SKM-1 (cell line): ENCODE measurements around the gene RAB44.
"Not testable (repeated sequence)": the region's sequence is repeated elsewhere in the genome, so short reads cannot be mapped to it uniquely, and the experiment has no call there.

Experiments used
- DNase-seq: peaks from one replicate; lab custom pipeline; 2025; ENCODE audit not compliant: unreplicated experiment; lab: John Stamatoyannopoulos, UW

RAB44 gene

GRCh38 chr6:36704961-36705577 is 7.4 kb downstream of the RAB44 start:
- DNase-seq, result not testable (repeated sequence)

DNA sequence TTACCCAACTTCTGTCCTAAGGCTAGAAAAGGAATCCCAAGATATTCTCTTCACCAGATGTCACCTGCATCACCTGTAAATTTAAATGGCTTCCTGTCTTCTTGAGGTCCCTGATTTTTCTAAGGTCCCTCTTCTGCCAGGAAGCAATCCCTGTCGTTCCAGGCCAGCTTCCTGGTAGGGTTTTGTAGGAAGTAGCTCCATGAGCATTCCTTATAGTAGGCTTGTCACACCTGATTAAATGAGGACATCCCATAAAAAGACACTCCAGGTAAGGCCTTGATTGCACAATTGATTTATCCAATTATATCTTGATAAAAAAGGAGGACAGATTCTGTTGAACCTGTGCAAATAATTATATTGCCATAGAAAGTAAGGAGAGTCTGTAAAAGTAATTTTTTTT is 8.7 kb downstream of the RAB44 start:
- no peak for DNase-seq

DNA sequence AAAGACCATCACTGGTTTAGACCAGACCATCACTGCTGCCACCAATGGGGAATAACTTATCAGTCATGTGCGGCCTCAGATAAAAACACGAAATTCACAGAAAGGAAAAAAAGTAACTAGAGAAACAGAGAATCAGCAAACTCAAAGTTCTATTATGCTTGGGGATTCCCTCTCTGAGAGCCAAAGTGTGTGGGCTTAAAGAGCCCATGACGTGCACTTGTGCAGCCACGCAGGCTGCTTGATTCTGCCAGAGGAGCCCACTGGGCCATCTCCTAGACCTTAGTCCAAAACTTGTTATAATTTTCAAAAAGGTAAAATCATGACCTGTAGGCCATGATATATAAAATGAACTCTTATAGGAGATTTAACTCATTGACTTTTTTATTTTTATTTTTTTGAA is 15.2 kb downstream of the RAB44 start:
- no peak for DNase-seq

- DNase-seq, result no peak
These were observed 16.2 kb downstream of the RAB44 start for GRCh38 chr6:36713846-36714245.

- no peak for DNase-seq
These were observed 16.9 kb downstream of the RAB44 start for GRCh38 chr6:36714511-36714910.

- no peak for DNase-seq
These were observed 17.8 kb downstream of the RAB44 start for GRCh38 chr6:36715469-36715868.

DNA sequence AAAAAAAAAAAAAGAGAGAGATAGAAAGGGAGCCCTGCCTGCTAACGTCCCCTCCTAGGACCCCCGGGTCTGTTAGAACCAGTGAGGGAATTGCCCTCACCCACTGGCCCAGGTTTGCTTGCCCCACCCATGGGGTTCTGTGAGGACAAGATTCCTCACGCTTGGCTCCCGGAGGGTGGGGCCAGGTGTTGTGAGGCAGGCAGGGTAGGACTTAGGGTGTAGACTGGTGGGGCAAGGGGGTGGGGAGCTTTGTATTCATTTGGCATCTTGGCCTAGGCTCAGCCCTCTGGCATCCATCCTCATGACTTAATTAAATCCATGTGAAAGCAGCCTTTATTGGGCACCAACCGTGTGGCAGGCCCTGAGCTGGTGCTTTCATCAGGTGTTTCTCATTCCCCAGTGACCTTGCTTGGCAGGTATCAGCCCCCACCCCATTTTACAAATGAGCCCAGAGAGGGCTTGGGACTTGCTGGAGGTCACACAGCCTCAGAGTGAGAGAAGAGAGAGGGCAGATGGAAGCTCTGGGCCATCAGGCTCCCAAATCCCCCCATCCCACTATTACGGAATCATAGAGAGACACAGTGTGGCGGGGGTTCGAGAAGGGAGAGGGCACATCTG is 19.0 kb downstream of the RAB44 start:
- DNase-seq, result no peak

DNA sequence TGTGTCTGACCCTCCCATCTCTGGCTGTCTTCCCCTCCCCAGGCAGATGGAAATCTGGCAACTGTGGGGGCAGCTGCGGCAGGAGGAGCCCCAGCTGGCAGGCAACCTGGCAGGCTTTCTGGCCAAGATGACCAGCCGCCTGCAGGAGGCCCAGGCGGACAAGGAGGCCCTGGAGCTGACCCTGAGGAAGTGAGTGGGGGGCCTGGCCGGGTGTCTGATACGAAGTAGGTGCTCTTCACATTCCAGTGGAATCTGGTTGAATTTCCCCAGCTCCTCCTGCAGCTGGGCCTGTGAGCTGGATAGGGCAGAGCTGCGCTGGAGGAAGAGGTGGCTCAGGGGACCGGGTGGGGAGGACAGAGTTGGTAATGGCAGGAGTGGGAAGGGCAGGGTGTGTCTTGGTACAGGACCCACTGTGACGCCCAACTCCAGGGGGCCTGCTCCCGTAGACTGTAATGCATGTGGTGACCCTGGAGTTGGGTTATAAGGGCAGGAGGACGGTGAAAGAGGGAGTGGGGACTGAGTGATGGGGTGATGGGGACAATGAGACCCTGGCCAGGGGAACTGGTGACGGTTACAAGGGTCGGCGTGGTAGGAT is 19.7 kb downstream of the RAB44 start:
- no peak for DNase-seq

DNA sequence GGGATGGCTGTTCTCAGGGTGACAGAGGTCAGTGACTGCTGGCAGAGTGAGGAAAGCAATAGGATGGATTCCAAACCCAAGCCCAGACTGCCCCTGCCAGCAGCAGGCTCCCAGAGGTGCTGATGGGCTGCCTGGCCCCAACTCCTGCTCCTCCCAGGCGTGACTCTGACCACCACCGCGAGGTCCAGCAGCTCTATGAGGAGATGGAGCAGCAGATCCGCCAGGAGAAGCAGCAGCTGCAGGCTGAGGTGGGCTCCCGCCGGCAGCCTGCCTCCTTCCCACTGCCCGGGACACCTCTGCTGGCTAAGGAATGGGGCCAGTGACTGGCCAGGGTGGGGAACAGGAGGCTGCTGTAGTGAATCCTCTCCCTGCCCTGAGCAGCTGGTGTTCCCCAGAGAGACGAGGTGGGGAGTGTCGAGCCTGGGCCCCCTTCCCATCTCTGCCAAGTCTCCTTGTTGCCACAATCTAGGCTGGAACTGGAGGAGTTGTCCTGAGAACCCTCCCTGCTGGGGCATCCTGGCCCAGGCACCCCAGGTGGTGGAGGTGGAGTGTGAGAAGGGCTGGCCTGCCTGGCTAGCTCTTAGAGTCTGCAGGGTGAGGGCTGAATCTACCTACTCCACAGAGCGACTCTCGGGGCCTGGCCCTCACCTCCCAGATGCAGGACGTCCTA is 20.4 kb downstream of the RAB44 start:
- no peak for DNase-seq

GRCh38 chr6:36718560-36718959 is 20.9 kb downstream of the RAB44 start:
- no peak for DNase-seq

GRCh38 chr6:36719126-36719525 is 21.5 kb downstream of the RAB44 start:
- no peak for DNase-seq

DNA sequence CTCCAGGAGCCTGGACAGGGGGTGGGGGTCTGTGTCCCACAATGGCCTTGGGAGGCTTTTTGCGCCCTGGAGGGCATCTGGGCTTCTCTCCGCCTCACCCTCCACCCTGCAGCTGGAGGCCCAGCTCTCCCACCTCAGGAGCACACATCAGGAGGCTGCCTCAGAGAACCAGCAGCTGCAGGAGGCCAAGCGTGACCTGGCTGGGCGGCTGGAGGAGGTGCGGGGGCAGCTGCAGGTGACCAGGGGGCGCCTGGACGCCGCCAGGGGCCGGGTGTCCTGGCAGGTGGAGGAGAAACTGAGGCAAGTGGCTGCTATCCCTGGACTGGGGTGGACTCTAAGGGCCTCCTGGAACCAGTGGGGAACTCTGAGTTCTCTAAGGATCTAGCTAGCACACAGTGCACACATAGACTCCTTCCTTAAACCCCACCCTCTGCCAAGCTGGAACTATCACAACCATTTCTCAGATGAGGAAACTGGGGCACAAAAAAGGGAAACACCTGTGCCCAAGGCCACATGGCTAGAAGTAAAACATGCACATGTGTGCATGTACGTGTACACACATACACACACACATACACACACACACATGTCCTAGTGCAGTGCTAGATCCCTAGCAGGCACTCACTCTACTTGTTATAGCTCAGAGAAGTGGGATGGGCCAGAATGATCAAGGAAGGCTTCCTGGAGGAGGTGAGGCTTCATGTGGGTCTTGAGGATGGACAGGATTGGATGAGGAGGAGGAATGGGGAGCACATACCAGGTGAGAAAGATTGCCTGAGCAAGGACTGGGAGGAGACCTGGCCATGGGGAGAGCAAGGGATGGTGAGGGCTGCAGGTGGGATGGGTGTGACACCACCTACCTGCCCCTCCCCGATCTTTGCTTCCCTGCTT is 22.9 kb downstream of the RAB44 start:
- DNase-seq, result no peak

DNA sequence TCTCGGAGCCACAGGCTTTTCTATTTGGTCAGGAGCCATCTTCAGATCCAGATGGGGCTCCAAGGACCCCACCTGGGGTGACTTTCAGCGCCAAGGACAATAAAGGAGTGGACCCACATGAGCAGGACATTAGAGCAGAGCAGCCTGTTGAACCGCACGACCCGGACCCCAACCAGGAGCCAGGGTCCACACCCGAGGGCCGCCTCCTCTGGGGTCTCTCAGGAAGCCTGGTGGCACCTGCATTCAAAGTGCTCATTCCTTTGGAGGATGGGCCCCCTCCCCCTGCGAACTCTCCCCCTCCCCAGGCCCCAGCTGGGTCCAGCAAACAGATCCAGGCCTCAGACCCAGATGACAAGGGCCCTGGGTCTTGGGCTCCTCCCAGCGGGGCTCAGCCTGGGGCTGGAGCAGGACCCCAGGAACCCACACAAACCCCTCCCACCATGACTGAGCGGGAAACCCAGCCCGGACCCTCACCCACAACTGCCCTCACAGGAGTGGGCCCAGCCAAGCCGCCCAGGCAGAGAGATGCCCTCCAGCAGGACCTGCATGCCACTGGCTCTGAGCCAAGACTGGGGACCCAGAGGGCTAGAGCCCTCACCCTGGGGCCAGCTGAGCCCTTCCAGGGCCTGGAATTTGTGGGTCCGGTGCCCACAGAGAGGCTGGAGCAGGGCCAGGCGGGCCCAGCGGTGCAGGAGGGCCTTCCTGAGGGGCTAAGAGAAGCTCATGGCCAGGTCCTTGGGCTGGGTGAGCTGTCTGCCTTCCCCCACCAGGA is 23.9 kb downstream of the RAB44 start:
- no peak for DNase-seq

- no peak for DNase-seq
These were observed 24.7 kb downstream of the RAB44 start for GRCh38 chr6:36722365-36722764.

DNA sequence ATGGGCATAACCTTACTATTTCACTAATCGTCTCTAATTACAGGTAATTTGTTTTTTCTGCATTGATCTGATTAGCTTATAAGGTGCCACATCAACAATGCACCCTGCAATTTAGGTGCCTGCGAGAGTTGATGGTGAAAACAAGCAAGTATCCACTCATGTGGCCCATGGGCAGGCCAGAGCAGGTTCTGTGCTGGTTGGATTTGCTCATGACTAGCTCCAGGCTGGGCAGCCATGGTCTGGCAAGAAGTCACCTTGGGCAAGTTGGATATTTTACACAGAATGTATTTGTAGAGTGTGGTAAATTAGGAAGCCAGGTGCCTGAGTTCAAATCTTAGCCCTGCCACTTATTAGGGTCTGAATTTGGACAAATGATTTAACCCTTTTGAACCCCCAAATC is 25.3 kb downstream of the RAB44 start:
- no peak for DNase-seq

- not testable (repeated sequence) for DNase-seq
These were observed 26.4 kb downstream of the RAB44 start for GRCh38 chr6:36723992-36724391.

GRCh38 chr6:36724514-36725390 is 27.1 kb downstream of the RAB44 start:
- DNase-seq, result no peak

- DNase-seq, result no peak
These were observed 28.0 kb downstream of the RAB44 start for GRCh38 chr6:36725581-36725980.

DNA sequence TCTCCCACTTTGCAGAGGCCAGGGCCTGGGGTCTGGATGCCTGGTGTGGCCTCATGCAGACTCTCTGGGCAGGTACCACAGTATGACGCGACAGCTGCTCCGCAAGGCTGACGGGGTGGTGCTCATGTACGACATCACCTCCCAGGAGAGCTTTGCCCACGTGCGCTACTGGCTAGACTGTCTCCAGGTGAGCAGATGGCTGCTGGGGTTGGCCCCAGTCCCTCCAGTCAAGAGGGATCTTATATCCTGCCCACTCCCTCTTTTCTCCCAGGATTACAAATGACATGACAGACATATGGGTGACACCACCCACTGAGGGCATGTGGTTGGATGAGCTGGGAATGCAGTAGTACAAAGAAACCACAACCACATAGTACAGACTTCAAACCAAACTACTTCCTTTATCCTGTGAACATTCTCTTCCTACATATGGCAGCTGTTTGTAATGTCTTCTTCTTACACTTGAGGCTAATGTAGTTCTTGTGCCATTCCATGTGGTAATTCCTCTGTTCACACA is 29.9 kb downstream of the RAB44 start:
- DNase-seq, result peak; percentile 84
